Stimulated activated CD8-positive, alpha-beta memory T cell treated with anti-CD3 and anti-CD28 coated beads, Interleukin-7, amount 100 ng/mL, for 48 hours (primary cell): Measurements from ENCODE around the gene IQCH.
A peak's percentile ranks its signal among the peaks of the same experiment; 100 is the strongest.

Experiments used
- DNase-seq, 2 donors: peaks; one replicate each; pipeline ENCODE4 v3.0.0-alpha.2; 2020; ENCODE audit warnings: low read depth in 1 of 2; ENCODE audit errors: extremely low read depth in 1 of 2

The IQCH gene

DNA sequence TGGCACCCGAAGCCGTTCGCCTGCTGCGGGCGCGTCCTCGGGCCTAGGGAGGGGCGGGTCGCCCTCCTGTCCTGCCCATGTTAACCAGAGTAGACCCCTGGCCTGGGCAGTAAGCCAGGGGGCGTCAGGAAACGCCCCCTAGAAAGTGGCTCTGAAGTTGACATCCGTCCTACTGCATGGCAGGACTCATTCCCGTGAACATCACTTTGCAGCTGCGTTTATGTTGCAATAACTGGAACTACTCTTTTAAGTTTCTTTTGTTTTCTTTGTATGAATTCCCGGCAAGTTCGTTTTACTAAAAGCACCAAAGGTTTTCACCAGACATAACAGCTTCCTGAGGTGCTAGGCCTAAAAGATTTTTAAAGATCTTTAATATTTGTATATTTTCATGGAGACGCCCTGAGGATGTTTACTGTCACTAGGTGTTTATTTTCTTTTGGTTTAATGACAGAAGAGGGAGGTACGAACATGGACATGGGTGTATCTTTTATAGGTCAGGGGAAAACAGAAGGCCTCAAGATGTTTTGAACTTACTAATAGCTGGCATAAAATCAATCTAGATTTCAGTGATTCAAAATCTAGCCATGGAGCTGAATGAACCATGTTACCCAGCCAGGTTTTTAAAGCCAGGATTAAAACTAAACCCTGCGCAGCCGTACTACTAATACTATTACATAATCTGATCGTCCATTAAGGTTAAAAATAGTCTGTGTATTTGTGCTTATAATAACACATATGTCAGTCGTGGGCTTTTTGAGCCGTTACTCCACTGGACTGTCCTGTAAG, 267.4 kb downstream of the IQCH start:
- no peak for DNase-seq

DNA sequence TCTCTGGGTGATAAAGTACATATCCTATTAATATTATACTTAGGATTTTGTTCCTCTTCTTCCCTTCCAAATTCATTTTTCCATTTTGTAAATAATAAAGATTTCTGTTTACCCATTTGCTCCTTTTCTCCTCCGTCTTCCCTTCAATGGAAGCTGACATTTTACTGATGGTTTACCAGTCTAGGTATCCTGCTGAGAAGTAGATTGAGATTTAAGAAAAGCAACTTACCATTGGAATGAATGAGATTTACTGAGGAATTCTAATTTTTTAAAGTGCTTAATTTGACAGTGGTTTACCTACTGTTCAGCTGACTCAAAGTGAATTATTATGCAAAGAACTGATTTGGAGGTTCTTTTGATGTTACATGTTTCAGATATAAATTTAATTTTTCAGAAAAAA, 268.7 kb downstream of the IQCH start:
- DNase-seq = no peak

DNA sequence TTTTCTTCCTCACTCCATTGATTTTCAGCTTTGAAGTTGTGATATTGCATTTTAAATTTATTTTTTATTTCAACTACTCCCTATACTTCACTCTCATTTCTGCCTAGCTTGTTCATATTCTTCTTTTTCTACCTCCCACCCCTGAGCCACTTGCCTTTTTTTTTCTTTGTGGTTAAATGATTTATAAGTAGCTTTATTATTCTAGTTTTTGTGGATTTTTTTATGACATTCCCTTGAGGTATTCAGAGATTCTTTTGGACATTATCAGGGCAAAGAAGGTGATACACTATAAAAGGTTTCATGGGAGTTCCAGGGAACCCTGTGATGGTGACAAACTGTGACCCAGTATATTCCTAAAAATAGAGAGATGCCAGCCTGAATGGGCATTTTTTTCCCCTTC, 269.6 kb downstream of the IQCH start:
- no peak for DNase-seq

DNA sequence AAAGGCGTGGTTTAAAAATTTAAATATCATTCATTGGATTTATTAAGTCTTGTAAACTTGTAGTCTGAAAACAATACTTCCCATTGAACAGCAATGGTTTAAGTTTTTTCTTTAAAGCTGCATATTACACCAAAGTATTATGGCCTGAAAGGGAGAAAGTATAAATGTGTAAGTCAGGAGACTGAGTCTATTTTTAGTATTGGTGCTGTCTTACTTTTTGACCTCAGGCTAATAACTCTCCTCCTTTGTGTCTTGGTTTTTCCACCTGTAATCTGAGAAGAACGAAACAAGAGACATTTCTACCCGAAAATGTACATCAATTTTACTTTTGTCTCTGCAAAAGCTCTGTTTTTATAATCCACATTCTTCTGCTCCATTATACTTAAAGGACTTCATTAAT, 273.9 kb downstream of the IQCH start:
- DNase-seq = no peak

DNA sequence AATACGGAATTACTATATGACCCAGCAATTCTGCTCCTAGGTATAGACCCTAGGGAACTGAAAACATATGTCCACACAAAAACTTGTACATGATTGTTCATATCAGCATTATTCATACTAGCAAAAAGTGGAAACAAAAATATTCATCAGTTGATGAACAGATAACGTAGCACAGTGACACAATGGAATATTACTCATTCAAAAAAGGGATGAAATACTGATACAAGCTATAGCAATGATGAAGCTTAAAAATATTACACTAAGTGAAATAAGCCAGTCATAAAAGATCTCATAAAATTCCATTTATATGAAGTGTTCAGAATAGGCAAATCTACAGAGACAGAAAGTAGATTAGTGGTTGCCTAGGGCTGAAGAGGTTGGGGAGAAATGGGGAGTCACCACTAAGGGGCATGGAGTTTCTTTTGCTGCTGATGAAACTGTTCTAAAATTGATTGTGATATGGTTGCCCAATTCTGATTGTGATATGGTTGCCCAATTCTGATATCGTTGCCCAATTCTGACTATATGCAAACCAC, 276.9 kb downstream of the IQCH start:
- no peak for DNase-seq

DNA sequence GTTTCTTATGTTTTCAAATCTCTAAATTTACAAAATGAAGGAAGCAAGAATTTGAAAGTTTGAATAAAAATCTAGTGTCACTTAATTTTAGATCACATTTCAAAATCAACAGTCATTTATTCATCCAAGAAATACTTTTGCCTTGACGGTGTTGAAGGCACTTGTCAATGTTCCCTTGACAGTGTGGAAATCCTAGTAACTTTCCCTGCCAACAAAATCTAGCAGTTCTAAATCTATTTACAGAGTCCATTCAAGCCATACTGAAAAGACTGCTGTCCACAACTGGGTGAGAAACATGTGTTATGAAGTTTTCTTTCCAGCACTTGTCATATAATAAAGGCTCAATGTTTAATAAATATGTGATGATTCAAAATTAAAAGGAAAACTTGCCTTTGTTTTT, 279.3 kb downstream of the IQCH start:
- no peak for DNase-seq

DNA sequence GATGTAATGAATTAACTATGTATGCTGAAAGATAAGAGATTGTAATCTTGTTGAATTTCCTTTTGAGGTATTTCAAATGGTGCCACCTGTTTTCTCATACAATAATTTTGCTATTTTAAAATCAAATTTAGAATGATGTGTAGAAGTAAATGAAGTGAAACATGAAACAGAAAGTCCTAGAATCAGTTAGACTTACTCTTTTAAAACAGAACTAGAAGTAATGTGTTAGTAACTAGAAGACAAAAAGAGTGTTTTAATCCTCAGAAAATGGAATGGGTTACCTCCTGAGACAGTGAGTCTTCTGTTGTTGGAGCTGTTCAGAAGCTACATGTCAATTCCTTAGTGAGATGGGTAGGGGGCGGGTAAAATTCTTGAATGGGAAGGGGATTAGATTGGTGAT, 279.8 kb downstream of the IQCH start:
- DNase-seq = no peak

DNA sequence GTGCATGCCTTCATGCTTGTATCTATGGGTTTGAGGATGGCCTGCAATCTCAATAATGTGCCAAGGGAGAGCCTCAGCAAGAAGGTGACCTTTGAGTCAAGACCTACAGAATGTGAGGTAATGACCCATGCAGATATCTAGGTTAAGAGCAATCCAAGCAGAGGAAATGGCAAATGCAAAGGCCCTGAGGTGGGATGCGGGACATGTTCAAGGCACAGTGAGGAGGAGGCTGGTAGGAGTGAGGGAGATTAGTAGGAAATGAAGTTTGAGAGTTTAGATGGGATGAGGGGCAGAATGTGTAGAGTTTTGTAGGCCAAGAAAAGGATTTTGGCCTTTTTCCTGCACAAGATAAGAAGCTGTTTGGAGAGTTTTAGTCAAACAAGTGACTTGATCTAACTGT, 283.2 kb downstream of the IQCH start:
- no peak for DNase-seq

DNA sequence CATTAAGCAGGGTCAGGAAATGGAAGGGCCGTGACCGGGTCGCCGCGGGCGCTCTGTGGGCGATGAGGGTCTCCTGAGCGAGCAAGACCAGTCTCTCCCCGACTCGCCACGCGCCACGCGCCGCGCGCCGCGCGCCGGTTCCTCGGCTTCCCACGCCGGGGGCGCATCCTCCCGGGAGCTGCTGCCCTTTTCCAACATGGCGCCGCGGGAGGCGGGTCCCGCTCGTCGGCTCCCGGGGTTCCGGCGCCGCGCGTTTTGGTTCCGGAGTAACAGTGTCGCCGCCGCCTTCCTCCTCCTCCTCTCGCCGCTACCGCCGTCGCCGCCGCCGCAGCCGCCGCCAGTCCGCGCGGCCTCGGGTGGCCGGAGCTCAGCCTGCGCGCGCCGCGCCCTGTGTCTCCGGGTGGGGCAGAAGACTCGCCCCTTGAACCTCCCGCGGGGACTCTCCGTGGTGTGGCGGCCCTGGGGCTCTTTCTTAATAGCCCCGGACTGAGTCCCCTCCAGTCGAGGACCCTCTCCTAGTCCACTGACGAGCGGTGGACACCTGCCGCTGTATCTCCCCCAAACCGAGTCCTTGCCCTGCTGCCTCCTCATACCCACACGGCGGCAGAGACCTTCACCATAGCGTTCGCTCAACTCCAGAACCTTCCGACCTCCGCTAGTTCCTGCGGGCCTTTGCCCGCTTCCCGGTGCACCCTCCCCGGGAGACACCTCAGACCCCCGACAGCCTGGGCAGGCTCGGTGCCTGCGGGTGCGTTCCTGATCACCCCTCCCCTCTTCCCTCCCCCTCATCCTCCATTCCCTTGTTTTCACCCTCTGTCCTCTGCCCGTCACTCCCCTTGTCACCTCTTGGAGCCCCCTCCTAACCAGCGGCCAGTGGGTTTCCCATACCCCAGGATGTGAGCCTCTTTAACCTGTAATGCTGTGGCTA, 288.1 kb downstream of the IQCH start, which contains the start of gene MAP2K5:
MAP2K5 (plus strand) TSS at position 284 of the 928 bp plus-strand sequence; CDS start at position 917, 633 bp downstream.
- DNase-seq = peak; percentile 70 to 73

DNA sequence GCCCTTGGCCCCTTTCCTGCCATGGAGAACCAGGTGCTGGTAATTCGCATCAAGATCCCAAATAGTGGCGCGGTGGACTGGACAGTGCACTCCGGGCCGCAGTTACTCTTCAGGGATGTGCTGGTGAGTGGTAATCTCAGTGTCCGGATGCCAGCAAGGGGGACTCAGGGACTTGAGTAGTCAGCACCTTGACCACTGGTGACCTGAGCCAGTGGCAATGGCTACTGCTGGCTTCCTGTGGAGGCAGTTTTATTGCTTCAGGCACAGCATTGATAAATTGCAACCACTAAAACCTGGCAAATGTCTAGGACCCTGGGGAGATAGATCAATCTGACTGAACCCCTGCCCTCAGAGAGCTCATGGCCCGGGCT, 288.7 kb downstream of the IQCH start:
- no peak for DNase-seq

DNA sequence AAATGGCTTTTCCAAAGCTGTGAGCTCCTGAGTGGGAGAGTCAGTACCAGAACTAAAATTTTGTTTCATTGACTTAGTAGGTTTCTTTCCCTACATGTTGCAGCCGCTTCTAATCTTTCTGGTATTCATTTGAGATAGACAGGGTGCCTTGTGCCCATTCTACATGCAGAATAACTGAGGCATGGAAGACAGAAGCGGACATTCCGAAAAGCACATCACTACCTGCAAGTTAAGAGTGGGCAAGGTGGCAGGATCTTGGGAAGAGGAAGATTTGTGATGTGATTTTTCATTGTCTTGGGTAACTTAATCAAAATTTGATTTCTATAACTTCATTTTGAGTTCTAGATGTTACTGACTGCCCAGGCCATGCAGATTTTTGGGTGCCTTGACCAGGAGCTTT, 289.9 kb downstream of the IQCH start:
- DNase-seq = no peak

DNA sequence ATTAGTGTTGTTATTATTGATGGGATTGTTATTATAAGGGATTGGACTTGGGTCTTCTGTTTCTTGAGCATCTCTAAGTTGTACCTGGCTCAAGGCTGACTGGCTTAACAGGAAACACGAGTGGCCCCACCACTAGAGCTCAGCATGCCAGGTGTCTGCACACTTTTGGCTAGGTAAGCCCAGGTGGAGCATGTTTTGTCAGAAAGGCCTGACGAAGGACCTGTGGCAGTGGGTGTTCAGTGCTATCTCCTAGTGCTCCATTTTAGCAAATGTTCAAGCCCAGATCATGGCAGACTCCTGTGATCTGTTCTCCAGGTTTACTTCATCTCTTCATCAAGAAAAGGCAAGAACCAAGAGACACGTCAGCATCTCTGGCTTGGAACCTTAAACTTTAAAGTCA, 291.3 kb downstream of the IQCH start:
- no peak for DNase-seq

DNA sequence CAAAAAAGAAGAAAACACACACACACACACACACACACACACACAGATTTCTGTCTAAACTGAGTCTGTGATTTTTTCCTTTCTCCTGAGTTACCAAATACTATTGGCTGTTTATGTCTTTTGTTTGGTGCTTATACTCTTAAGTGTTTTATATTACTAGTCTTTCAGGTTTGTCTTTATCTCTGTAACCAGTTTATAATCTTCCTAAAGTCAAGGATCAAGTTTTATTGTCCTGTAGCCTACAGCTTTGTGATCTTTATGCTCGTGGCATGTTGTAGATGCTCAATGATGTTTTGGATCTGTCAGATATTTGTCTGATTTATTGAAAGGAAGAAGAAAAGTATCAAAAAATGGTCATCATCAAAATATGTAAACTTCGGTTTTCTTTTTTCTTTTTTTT, 292.5 kb downstream of the IQCH start:
- DNase-seq = no peak

DNA sequence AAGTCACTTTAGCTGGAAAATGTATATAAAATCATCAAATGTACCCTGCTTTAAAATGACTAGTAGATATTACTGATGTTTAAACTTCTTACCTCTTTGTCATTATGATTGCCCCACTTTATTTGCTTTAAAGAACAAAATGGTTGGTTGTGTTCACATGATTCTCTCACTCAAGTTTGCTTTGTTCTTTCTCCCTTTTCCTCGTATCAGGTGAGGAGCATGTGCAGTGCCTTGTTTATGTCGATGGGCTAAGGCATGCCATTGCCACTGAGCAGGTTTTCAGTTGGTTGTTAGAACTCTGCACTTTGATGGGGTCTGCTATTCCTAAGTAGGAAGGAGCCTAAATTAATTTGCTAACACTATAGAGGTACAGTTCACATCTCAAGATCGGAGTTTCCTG, 293.2 kb downstream of the IQCH start:
- DNase-seq = no peak

DNA sequence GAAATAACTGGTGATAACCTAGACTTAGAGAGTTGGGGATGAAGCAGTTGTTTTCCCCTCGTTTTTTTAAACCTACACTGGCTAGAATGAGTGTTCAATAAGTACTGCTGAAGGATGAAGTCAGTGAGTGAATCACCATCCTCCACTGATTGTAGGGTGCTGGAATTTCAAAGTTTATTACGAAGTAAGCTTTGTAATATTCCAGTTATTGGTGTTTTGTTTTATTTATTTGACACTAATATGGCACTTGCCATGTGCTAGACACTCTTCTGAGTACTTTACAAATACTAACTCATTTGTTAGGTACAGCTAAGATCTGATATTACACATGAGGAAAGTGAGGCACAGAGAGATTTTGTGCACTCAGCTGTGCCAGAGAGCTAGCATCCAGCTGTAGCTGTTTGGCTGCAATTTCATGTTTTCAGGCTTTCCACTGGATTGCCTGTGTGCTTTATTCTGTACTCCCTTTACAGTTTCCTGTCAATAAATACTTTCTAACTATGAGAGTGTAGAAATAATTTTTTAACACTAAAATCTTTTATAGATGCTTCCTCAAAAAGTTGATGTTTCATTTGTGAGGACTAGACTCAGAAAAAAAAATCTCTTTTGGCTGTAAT, 293.8 kb downstream of the IQCH start:
- DNase-seq = no peak

DNA sequence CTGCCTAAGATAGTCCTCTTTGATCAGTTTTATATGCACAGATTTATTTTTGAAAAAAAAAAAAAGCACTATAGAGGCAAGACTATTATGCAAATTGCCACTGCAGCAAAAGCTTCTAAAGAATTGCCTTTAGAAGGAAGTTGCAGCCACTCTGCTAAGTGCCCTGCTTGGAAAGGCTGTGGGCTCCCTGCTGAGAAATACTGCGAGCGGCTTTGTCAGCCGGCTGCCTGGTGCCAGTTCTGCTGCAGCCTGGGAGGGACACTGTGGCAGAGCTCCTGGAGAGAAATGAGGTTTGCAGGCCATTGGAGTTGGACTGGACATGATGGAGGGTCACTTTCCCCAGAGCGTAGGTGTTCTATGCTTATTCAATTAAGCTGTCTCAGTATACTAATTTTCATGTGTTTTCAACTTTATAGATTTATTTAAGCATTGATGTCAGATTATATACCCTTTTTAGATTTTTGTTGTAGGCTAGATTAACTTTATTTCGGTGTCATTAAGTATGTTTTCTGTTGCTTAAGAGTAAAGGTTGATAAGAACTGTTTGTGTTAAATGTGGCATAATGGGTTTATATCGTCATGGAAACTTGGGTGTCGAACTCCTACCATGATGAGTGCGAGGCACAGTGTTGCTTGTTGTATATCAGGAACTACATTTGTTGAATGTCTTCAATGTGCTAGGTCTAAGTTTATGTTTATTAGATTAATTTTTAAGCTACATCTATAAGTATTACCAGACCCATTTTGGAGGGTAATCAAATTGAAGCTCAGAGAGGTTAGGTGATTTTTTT, 294.5 kb downstream of the IQCH start:
- DNase-seq = no peak

DNA sequence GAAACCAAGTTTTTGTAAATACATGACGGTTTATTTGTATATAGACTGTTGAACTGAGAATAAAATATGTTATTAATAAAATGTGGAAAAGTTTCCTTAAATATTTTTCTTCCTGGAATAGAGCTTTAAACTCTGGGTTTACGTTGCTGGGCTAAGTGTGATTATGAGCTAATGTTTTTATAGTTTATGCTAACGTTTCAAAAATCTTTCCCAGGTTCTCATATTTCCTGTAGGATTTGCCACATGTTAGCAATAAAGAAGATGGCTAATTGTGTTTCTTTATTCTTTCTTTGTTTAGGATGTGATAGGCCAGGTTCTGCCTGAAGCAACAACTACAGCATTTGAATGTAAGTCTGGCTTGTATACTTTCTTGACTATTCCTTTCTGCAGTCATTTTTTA, 295.1 kb downstream of the IQCH start:
- no peak for DNase-seq

DNA sequence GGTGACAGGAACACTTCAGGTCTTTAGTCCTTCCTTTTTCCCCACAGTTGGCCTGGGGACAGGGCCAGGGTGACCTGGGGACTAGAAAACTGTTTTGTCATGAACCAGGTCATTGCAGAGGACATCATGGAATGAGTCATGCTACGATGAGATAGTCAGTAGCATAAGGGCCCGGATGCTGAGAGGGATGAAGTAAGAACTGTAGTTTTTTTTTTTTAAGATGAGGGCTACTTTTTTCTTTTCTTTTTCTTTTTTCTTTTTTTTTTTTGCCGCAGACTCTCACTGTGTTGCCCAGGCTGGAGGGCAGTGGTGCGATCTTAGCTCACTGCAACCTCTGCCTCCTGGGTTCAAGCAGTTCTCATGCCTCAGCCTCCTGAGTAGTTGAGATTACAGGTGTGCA, 295.9 kb downstream of the IQCH start:
- no peak for DNase-seq

DNA sequence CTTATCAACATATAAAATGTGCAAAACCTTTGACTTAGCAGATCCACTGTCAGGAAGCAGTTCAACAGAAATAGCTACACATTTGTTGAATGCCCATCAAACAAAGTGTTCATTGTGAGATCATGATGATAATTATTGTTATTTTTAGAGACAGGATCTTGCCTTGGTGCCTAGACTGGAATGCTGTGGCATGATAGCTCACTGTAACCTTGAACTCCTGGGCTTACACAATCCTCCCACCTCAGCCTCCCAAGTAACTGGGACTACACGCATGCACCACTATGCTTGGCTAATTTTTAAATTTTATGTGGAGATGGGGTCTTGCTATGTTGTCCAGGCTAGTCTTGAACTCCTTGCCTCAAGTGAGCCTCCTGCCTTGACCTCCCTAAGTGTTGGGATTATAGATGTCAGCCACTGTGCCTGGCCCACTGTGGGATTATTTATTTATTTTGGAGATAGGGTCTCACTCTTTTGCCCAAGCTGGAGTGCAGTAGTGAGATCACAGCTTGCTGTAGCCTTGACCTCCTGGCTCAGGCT, 296.7 kb downstream of the IQCH start:
- no peak for DNase-seq
